ENCODE data around the gene QRICH1.
A peak's percentile ranks its signal among the peaks of the same experiment; 100 is the strongest.

QRICH1 gene

DNA sequence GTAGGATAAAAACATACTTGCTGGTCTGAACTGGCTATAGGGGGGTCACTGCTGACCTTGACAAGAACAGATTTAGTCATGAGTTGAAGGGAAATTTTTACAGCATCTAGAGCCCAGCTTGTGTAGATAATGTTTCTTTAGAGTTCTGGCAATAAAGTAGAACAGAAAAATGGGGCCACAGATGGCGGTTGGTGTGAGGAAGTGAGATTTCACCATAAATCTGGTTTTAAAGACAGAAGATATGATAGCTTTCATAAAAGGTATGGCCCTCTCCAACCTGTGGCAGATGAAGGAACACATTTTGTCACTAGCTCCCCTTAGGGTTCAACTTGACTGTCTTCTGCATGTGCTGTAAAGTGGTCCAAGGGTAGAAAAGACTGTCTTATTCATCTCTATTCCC lies 40.3 kb downstream of the QRICH1 start:
- H3K4me3 ChIP-seq (ENCODE audit: low read depth, low read length): no peak overlapping the region
- DNase-seq (ENCODE audit: low read depth): no peak
- TF ChIP-seq, protein P1, sequence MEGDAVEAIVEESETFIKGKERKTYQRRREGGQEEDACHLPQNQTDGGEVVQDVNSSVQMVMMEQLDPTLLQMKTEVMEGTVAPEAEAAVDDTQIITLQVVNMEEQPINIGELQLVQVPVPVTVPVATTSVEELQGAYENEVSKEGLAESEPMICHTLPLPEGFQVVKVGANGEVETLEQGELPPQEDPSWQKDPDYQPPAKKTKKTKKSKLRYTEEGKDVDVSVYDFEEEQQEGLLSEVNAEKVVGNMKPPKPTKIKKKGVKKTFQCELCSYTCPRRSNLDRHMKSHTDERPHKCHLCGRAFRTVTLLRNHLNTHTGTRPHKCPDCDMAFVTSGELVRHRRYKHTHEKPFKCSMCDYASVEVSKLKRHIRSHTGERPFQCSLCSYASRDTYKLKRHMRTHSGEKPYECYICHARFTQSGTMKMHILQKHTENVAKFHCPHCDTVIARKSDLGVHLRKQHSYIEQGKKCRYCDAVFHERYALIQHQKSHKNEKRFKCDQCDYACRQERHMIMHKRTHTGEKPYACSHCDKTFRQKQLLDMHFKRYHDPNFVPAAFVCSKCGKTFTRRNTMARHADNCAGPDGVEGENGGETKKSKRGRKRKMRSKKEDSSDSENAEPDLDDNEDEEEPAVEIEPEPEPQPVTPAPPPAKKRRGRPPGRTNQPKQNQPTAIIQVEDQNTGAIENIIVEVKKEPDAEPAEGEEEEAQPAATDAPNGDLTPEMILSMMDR (IDR thresholded peaks at IDR 0.05; ENCODE audit: control insufficient read depth, extremely low read depth, insufficient read depth): no peak

DNA sequence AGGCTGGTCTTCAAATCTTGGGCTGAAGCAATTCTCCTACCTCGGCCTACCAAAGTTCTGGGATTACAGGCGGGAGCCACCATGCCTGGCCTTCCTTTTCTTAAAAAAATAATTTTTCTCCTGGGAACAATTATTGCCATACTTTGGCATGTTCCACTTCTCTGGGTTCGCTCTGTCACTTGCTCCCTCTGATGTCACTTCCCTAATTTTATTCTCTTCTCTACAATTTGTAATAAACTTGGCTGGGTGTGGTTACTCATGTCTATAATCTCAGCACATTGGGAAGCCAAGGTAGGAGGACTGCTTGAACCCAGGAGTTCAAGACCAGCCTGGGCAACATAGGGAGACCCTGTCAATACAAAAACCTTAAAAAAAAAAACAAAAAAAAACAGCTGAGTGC lies 58.6 kb downstream of the QRICH1 start:
- H3K4me3 ChIP-seq (ENCODE audit: low read depth, low read length): no peak overlapping the region
- DNase-seq (ENCODE audit: low read depth): no peak
- TF ChIP-seq, protein P1 (IDR thresholded peaks at IDR 0.05; ENCODE audit: control insufficient read depth, extremely low read depth, insufficient read depth): no peak

DNA sequence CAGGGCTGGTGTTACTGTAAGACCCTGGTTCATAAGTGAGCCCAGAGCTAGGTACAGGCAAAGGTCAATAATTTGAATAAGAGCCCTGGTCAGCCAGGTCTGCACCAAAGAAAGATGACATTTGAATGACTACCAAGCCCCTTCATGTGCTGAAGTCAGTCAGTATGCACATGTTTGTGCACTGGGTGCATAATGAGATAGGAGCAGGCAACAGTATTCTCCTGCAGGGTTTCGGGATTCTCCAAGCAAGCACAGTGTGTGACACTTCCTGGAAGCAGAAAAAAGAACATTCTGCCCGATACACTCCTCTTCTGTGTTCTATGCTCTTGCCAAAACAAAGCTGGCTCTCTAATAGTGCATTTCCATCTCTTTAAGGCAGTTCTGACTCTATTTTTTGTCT lies 59.2 kb downstream of the QRICH1 start:
- H3K4me3 ChIP-seq (ENCODE audit: low read depth, low read length): no peak overlapping the region
- TF ChIP-seq, protein P1 (IDR thresholded peaks at IDR 0.05; ENCODE audit: control insufficient read depth, extremely low read depth, insufficient read depth): no peak
- no peak for DNase-seq (ENCODE audit: low read depth)

DNA sequence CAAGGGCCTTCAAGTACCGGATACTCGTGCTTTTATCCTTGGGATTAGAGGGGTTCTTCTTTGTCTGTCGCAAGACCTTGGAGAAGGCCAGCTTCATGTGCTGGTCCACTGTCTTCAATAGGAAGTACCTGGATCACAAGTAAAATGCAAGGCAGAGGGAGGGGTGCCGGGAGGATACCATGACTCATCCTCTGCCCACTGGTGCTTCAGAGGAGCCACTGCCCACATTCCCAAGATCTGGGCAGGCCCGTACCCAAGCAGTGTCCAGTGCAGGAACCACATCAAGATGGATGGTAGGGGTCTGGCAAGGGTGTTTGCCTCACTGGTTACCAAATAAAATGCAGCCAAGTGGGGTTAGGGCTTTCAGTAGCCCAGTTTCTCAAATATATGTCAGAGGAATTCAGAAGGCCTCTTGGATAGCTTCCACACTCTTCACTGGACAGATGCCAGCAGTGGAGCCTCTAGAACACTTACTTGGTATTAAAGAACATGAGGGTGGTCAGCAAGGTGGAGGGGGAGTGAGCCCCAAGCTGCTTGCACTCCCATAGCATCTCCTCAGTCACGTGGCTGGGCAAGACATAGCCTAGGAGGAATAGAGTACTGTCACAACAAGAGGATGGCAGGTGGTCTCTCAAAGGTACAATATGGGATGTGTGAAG lies 61.1 kb downstream of the QRICH1 start:
- TF ChIP-seq, protein P1 (IDR thresholded peaks at IDR 0.05; ENCODE audit: control insufficient read depth, extremely low read depth, insufficient read depth): no peak
- H3K4me3 ChIP-seq (ENCODE audit: low read depth, low read length): no peak overlapping the region
- DNase-seq (ENCODE audit: low read depth): no peak

DNA sequence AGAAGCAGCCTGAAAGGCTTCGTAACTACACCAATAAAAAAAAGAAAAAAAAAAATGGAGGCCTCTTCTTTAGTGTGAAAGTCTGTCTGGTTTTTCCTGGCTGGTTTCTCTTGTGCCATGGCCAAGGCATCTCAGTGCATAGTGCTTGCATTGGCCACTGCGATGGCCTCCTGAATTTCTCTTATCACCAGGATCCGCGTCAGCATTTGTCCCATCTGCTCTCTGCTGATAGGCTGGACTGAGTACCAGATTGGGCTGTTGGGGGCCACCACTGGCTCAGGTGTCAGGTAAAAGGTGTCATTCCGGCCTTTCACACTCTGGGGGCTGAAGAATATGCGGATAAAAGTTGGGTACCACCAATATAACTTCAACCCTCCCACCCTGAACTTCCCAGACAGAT lies 63.5 kb downstream of the QRICH1 start:
- no peak for DNase-seq (ENCODE audit: low read depth)
- TF ChIP-seq, protein P1 (IDR thresholded peaks at IDR 0.05; ENCODE audit: control insufficient read depth, extremely low read depth, insufficient read depth): no peak
- H3K4me3 ChIP-seq (ENCODE audit: low read depth, low read length): no peak overlapping the region

DNA sequence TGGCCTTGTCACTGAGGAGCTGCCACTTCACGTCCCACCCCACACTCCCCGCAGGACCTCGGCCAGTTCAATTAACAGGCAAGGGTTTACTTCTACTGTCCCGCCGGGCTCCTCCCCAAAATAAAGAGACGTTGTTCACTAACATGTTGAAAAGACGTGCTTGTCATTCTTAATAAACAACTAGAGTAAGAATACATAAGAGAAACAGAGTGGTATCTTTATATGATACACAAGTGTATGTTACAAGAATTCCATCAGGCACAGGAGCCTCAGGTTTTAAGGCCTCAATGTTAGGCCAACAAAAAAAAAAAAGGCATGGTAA lies 64.3 kb downstream of the QRICH1 start:
- TF ChIP-seq, protein P1 (IDR thresholded peaks at IDR 0.05; ENCODE audit: control insufficient read depth, extremely low read depth, insufficient read depth): no peak
- DNase-seq (ENCODE audit: low read depth): no peak
- H3K4me3 ChIP-seq (ENCODE audit: low read depth, low read length): peak overlapping the region; percentile 97

Data from LNCaP clone FGC (cell line).